Activated CD8-positive, alpha-beta memory T cell treated with anti-CD3 and anti-CD28 coated beads, Interleukin-2, amount 50 U/mL, for 48 hours (primary cell): ENCODE results near the gene PIK3R5.

Experiments
- DNase-seq: peaks from one replicate; pipeline ENCODE4 v3.0.0-alpha.2; 2020

The PIK3R5 gene

GRCh38 chr17:8922451-8922850 lies 43.1 kb downstream of the PIK3R5 start:
- no peak for DNase-seq

GRCh38 chr17:8921147-8921546 lies 44.4 kb downstream of the PIK3R5 start:
- no peak for DNase-seq

DNA sequence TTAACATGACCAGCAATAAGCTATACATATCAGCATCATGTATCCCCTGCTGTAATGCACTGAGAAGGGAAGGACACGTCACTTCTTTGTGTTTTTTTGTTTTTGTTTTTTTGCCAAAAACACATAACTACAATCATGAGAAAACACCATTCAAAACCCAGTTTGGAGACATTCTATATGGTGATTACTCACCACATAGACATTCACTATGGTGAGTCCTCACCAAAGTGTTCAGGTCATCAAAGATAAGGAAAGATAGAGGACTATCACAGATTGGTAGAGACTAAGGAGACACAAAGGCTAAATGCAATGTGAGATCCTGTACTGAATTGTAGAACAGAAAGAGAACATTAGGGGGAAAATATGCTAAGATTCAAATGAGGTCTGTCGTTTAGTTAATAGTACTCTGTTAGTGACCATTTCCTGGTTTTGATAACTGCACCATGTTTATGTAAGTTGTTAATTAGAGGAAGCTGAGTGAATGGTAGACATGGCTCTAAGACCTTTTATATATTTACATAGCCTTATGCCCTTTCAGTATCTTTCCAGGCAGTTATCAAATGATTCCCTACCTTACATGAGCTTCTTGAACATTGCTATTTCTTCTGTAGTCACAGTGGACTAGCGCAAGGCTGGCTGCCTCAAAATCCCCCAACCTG lies 46.6 kb downstream of the PIK3R5 start:
- DNase-seq, result no peak

DNA sequence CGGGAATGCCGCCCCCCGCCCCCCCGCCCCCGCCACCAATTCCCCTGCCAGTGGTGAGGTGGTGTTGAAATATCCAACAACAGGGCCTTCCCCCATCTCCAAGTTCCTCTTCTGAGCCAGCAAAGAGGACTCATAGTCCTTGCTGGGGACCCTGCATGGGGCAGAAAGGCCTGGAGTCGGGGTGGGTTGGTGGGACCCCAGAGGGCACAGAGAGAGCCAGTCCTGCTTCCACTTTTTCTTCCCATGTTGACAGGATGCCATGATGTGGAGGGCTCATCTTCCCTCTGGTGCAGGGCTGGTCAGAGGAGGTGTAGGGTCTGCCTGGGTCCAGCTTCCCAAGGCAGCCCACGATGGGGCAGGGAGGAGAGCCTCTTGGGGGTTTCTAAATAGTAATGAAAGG lies 49.0 kb downstream of the PIK3R5 start:
- DNase-seq, result no peak

GRCh38 chr17:8914554-8914953 lies 51.0 kb downstream of the PIK3R5 start:
- no peak for DNase-seq

DNA sequence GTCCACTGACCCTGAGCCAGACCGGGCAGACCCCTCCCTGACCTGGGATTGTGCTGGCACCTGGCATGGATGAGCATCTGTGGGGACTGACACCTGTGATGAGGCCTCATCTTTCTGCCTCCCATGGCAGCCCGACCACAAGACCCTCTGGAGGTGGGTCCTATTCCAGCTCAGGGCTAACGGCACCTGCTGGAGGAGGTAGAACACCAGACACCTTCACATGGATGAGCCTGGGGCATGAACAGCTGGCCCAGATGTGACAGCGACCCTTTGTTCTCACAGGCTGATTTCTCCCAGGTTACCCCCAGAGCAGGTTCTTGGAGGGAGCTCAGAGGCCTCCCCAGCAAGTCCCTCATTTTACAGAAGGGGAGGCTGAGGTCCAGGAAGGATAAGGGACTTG lies 51.6 kb downstream of the PIK3R5 start:
- no peak for DNase-seq

DNA sequence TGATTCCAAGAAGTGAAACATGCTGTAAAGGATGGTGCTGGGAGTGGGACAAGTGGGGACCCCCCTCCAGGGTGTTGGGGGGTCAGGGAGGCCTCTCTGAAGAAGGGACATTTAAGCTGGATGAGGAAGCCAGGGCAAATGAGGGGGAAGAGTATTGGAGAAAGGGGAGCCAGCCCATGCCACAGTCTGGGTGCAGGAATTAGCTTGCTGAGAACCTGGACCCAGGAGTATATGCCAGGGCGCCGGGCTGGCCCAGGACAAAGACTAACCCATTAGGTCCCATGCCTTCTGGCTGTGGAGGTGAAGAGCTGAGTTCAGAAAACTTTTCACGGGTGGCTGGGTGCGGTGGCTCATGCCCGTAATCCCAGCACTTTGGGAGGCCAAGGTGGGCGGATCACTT lies 52.4 kb downstream of the PIK3R5 start:
- DNase-seq, result no peak

GRCh38 chr17:8912084-8912981 lies 53.2 kb downstream of the PIK3R5 start:
- no peak for DNase-seq

DNA sequence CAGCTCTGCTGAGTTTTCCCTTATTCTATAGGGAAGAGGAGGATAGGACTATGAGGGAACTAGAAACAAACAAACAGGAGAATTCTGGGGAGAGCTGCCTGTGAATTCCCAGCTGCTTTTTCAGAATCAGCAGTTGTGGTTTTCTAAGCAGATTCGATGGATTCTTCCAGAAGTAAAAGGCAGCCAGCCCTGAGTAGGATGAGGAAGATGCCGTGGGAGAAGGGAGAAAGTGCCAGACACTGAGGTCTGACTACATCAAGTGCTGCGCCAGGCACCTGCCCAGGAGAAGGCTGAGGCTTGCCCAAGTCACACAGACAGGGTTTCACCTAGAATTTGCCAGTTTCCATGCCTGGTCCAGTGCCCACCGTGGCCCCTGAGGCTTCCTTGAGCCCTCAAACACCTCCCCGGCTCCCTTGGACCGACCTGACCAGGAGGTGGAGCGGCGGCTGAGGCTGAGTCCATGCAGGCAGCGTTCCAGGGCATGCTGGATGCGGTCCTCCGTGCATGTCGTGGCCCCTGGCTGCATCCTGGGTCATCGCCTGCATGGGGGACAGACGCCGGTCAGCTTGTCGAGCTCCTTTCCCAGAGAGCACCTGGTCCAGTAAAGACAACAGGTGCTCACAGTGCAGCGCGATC lies 54.4 kb downstream of the PIK3R5 start:
- DNase-seq, result no peak

DNA sequence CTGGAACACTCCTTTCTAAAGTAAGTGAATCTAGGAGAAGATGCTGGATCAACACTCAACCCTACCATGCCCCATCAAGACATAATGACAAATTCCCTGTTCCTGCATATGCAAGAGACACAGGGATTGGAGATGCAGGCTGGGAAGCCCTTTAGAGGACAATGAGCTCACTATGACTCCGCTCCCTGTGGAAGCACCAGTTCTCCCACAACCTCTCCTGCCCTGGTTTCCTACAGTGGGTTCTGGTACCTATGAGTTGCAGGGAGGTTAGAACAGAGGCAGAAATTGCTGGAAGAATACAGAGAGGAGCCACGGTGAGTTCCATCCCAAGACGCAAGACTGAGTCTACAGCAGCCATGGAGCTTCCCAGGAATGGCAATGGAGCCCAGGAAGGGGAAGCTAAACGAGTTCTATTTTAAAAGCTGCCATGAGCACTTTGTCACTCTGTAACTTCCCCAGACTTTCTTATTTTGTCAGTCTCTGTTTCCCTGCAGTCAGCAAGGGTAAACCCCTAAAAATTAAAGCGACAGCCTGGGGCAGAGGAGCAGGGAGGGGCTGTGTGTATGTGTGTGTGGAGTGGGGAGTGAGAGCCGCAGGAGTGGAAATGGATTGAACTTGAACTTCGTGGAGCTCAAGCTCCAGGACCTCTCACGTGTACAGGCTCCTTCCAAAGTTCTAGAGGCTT lies 55.8 kb downstream of the PIK3R5 start:
- DNase-seq, result no peak

DNA sequence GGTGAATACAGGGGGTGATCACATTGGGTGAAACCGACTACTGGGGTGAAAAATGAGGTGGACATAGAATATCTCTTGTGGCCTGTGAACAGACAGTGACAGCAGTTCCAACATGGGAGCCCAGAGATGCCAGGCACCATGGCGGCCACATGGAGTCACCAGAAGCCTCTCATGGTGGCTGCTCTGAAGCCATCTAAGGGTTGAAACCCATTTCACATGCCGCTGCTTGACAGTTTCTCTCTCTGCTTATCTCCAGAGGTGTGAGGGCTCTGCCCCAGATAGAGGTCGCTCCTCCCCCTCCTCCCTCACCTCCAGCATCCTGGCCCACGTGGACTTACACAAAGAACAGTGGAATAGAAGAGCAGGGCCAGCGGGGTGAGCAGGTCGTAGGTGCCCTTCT lies 60.2 kb downstream of the PIK3R5 start:
- peak; percentile 45 for DNase-seq

DNA sequence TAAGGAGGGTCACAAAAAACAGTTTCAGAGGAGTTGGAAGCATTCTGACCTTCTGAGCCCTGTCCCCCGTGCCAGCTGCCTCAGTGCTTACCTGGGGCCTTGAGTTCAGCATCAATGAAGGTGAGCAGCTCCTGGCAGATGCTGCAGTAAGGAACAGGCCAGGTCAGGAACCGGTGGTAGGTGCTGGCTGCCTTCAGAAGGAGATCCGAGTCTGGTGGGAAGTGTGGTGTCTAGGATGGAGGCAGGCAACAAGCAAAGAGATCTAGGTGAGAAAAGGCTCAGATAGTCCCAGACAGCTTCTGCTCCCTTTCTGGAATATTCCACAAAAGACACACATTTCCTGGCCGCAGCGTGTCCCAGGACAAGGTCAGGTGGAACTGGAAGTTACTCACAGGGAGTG lies 60.8 kb downstream of the PIK3R5 start:
- peak; percentile 43 for DNase-seq

DNA sequence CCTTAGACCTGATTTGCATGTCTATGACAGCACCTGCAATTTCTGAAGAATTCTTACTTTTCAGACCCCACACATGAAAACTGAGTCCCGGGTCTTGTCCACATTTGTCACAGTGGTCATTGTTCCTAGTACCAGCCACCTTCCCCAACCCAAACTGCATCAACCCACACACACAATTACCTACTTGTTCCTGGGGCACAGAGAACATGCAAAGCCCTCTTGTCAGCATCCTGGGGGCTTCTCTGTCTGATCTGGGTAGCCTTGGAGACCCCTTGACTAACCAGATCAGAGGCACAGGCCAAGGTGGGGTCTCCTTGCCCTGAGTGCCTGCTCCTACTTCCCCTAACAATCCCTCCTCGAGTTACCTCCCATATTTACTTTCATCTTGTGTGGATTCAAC lies 61.3 kb downstream of the PIK3R5 start:
- DNase-seq, result peak; percentile 23

DNA sequence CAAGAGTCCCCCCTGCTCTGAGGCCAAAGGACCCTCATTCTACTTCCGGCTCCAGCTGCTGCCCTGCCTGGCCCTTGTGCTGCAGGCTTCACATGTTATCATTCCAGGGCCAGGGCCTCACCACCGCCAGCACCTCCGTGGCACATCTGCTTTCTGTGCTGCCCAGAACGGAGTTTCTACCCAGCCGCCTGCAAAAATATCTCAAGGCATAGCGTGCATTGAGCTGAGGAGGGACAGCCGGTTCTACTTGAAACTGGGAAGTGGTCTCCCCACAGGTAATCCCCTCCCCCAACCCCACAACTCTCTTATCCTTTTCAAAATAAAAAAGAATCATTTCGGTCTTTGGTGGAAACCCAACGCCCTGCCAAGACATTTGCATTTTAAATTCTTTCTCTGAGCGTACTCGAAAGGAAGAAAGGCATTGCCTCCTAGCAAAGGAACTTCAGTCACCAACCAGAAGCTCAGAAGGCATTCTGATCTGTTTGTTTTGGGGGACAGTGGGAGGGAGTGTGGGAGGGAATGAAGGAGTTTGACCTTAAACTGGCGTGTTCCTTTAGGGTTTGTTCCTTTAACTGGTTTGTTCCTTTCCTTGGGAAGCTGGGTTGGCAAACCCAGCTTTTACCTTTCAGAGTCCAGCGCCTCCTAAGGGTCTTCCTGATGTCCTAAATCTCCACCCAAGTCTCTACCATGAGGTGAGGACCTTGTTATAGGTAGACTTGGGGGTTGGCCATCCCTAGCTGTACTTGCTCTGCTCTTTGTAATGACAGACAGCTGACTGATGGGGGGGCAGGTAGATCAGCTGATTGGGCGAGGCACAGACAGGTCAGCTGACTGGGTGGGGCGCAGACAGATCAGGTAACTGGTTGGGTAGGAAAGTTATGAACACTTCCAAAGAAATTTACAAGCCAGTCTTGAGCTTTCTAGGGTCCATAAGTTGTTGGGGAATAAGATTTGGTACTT lies 64.6 kb downstream of the PIK3R5 start:
- peak; percentile 53 for DNase-seq

DNA sequence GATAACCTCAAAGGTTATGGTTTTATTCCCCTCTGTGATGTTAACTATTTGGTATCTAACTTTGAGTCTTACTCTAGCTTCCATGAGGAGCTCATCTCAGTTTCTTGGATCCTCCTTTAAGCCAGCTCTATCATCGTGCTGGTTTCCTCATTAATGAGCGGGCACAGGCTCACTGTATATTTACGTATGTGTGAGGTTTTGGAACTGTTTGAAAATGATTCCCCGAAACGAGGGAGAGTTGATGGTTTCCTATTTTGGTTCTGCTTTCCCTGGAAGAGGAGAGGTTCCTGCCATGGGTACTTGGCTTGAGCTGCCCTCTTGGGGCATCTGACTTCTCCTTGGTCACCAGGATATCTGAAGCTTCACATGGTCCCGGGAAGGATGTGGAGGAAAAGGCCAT lies 65.3 kb downstream of the PIK3R5 start:
- no peak for DNase-seq

GRCh38 chr17:8898636-8899035 lies 66.9 kb downstream of the PIK3R5 start:
- no peak for DNase-seq

GRCh38 chr17:8898126-8898525 lies 67.4 kb downstream of the PIK3R5 start:
- DNase-seq, result no peak

DNA sequence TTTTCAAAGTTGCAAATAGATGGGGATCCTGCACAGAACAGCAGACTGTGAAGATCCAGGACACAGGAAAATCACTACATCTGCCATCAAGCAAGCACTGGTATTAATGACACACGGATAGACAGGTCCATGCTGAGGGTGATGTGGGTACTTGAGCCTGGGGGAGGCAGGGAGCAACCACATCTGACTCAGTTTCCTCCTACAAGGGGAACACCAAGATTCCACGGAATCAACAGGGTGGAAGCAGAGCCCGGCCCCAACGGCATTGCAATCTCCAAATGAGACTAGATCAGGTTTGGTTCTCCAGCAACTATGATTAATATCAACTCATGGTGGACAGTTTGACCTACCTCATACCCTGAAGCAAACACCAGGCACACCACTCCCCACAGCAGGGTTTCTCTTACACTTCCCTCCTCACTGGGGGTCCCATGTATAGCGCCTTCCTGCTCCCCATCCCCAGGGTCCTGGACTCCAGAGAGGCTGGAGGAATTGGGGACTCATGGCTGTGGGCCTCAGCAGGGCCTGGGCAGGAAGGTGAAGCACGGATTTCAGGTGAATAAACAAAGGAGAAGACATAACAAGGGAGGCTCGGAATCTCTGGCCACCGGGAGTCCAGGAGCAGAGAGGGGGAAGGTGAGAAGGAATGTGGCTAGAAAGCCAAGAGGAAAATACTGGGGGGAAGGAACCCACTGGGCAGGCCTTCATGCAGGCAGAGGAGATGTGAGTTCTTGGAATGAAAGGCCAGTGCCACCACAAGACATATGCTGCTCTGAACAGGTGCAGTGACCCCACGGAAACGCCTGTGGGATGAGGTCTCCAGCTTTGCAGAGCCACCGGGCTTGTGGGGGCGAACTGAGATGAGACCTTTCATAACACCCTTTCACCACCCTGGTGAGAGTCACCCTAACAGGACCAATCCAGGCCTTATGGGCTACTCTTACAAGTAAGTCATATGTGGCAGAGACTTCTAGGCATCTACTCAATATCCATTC lies 68.6 kb downstream of the PIK3R5 start:
- peak; percentile 52 for DNase-seq

DNA sequence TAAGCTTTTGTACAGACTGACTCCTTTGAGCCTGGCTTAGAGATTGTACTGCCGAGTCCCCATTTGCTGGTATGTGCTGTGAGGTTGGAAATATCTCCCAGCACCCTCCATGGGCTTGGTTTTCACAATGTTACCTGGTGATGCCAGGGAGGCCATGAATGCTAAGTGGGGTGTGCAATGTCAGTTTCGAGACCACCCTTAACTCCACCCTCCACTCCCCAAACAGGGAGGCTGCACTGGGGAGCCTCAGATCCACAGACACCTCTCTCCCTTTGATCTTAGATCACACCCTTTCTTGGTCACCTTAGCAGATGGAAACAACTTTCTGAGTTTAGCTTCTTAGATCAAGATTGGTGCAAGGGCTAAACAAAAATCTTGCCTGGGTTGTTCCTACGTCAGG lies 69.4 kb downstream of the PIK3R5 start:
- peak; percentile 38 for DNase-seq

GRCh38 chr17:8894673-8895578 lies 70.6 kb downstream of the PIK3R5 start:
- peak; percentile 58 for DNase-seq
